ENCODE results near the gene KHSRP.
A peak's percentile ranks its signal among the peaks of the same experiment; 100 is the strongest.

- TF ChIP-seq POLR2AphosphoS5 (IDR thresholded peaks at IDR 0.05; ENCODE audit: low read length) = peak; percentile 12; the same call in 1 of the 2 replicates
- no peak for TF ChIP-seq CTCF (IDR thresholded peaks at IDR 0.05 in 2 of 3, conservative IDR thresholded peaks at IDR 0.05 in 1 of 3; ENCODE audit: control insufficient read depth in 2 of 3, extremely low read depth in 1 of 3, insufficient read depth in 1 of 3, low read depth in 3 of 3, low read length in 3 of 3)
- TF ChIP-seq NR2C2 (IDR thresholded peaks at IDR 0.05; ENCODE audit: borderline replicate concordance, control insufficient read depth, insufficient read length, low read depth) = no peak
- no peak for TF ChIP-seq TCF3 (IDR thresholded peaks at IDR 0.05; ENCODE audit: borderline replicate concordance, insufficient read depth, low read depth, low read length)
- TF ChIP-seq MYC (IDR thresholded peaks at IDR 0.05; ENCODE audit: insufficient read depth, insufficient read length, insufficient replicate concordance, low read length, severe bottlenecking) = no peak
- no peak for TF ChIP-seq FOXM1 (IDR thresholded peaks at IDR 0.05; ENCODE audit: low read depth, low read length)
- TF ChIP-seq EZH2 (IDR thresholded peaks at IDR 0.05; ENCODE audit: borderline replicate concordance, control insufficient read depth, low read depth, low read length) = no peak
These were observed 6.7 kb downstream of the KHSRP start for GRCh38 chr19:6417713-6418561.

All from GM12878 (cell line).